HepG2 (cell line): Measurements from ENCODE around the gene ITGB7. TPM values are rescaled to one million over a fixed set of nuclear protein-coding genes. Genes with fewer than 3 reads are reported as not detected.

ENCODE experiments used
- ATAC-seq: fragments of 200-7000 bp; cut with Tn5 transposase; 3 replicates; pipeline ENCODE4 v1.9.1; 2020; ENCODE audit warnings: mild to moderate bottlenecking, moderate library complexity
- BruUV-seq: library from RNA; stranded (reverse); fragments of 400-500 nt; replicated peaks from 2 replicates; lab custom pipeline; 2021; lab: Mats Ljungman, UMichigan
- CTCF ChIA-PET: fragments of 300-600 bp; formaldehyde crosslinking; extraction: SDS; loops from one replicate; lab custom pipeline; 2021; ENCODE audit warnings: low total read pairs, inconsistent platforms, low intra/inter-chr PET ratio; lab: Yijun Ruan, JAX
- POLR2A ChIA-PET: fragments of 350-600 bp; sonication (Branson Sonifier 250); formaldehyde crosslinking; loops from one replicate; lab custom pipeline; 2020; ENCODE audit warnings: antibody characterized with exemption, inconsistent platforms; lab: Yijun Ruan, JAX
- DNase-seq: peaks from one replicate; pipeline ENCODE4 v3.0.0-alpha.2; 2015; ENCODE audit warnings: low spot score
- FAIRE-seq: peaks from 3 replicates; lab custom pipeline; 2011; peaks lifted over from hg19 to GRCh38; lab: Jason Lieb, UNC
- H2AFZ ChIP-seq: one replicate; pipeline ENCODE4 v1.6.1; 2011; ENCODE audit warnings: low read length, inconsistent platforms
- H3K27ac ChIP-seq: fragments of 300-600 bp; 3 replicates; pipeline ENCODE4 v1.8.0; 2011; ENCODE audit warnings: mixed run types, mild to moderate bottlenecking, mixed read lengths, low read length, inconsistent platforms; ENCODE audit not compliant: insufficient read depth; ENCODE audit errors: extremely low read length
- H3K27me3 ChIP-seq, 2 experiments: fragments of 200-600 bp in 1 of 2; 2 replicates in 1 of 2; 3 replicates in 1 of 2; pipeline versions ENCODE4 v1.6.0 to v1.8.0; 2011; ENCODE audit warnings: low read length in 2 of 2, mild to moderate bottlenecking in 2 of 2, moderate library complexity in 2 of 2, inconsistent platforms in 1 of 2; ENCODE audit not compliant: insufficient read depth in 2 of 2, control insufficient read depth in 1 of 2
- H3K36me3 ChIP-seq, 2 experiments: fragments of 200-600 bp in 1 of 2; replicated peaks in 1 of 2; 2 replicates in 1 of 2; 3 replicates in 1 of 2; pipeline versions ENCODE4 v1.5.1 to v1.8.0; 2011; ENCODE audit warnings: low read length in 2 of 2, inconsistent platforms in 1 of 2; ENCODE audit not compliant: insufficient read depth in 2 of 2, control insufficient read depth in 1 of 2
- H3K4me1 ChIP-seq: 2 replicates; pipeline ENCODE4 v1.5.1; 2012; ENCODE audit warnings: low read length, inconsistent platforms; ENCODE audit not compliant: insufficient read depth
- H3K4me2 ChIP-seq: 2 replicates; pipeline ENCODE4 v1.6.0; 2011; ENCODE audit warnings: low read depth, low read length, inconsistent platforms
- H3K4me3 ChIP-seq, 3 experiments: fragments of 200-600 bp in 1 of 3; sonication (generic), shearing (Covaris generic) in 1 of 3; replicated peaks in 1 of 3; 2 replicates each; pipeline ENCODE4 v1.5.1; 2011 to 2016; ENCODE audit warnings: low read length in 3 of 3, inconsistent platforms in 2 of 3, low read depth in 2 of 3, mild to moderate bottlenecking in 2 of 3, control low read depth in 1 of 3, mixed read lengths in 1 of 3; ENCODE audit not compliant: insufficient read depth in 1 of 3
- H3K79me2 ChIP-seq: one replicate; pipeline ENCODE4 v1.6.1; 2011; ENCODE audit warnings: low read length, inconsistent platforms; ENCODE audit not compliant: insufficient read depth
- H3K9ac ChIP-seq: 2 replicates; pipeline ENCODE4 v1.6.0; 2011; ENCODE audit warnings: mild to moderate bottlenecking, low read depth, low read length, inconsistent platforms; ENCODE audit not compliant: insufficient read depth
- H3K9me3 ChIP-seq: 2 replicates; pipeline ENCODE4 v1.5.1; 2012; ENCODE audit warnings: mild to moderate bottlenecking, low read length
- H4K20me1 ChIP-seq: 2 replicates; pipeline ENCODE4 v1.6.0; 2011; ENCODE audit warnings: inconsistent platforms, mild to moderate bottlenecking, low read length, moderate library complexity; ENCODE audit not compliant: insufficient read depth
- AKAP8 ChIP-seq: sonication (generic); formaldehyde crosslinking; IDR thresholded peaks from 2 replicates; pipeline ENCODE4 v1.5.1; 2020; ENCODE audit warnings: mild to moderate bottlenecking, missing genetic modification reagents
- DDIT3 ChIP-seq: sonication (generic); formaldehyde crosslinking; IDR thresholded peaks from 2 replicates; pipeline ENCODE4 v1.4.0; 2020; ENCODE audit warnings: mild to moderate bottlenecking, missing genetic modification reagents
- HBP1 ChIP-seq: IDR thresholded peaks from 2 replicates; pipeline ENCODE4 v1.6.1; 2016; ENCODE audit warnings: low read depth, control low read depth
- HDAC2 ChIP-seq: sonication (generic); formaldehyde crosslinking; IDR thresholded peaks from 2 replicates; pipeline ENCODE4 v1.4.0; 2020; ENCODE audit warnings: missing genetic modification reagents
- HNRNPL ChIP-seq: fragments of 200-400 bp; formaldehyde crosslinking; IDR thresholded peaks from 2 replicates; pipeline ENCODE4 v1.6.1; 2017; ENCODE audit warnings: mild to moderate bottlenecking, low read depth, low read length
- KDM1A ChIP-seq: IDR thresholded peaks from 2 replicates; pipeline ENCODE4 v1.6.1; 2016; ENCODE audit warnings: missing compliant biosample characterization
- MXD4 ChIP-seq: IDR thresholded peaks from 2 replicates; pipeline ENCODE4 v1.6.1; 2016; ENCODE audit warnings: mild to moderate bottlenecking, missing biosample characterization, missing genetic modification reagents
- MYPOP ChIP-seq: sonication (generic); formaldehyde crosslinking; IDR thresholded peaks from 2 replicates; pipeline ENCODE4 v1.8.1; 2023; ENCODE audit warnings: mild to moderate bottlenecking, moderate library complexity, missing genetic modification reagents
- NR2F1 ChIP-seq, 2 experiments: fragments of 450-650 bp in 1 of 2; formaldehyde crosslinking in 1 of 2; IDR thresholded peaks; 2 replicates each; pipeline versions ENCODE4 v1.5.0 to v1.6.1; 2016 to 2020; ENCODE audit warnings: mild to moderate bottlenecking in 1 of 2, missing compliant biosample characterization in 1 of 2, missing genetic modification reagents in 1 of 2, moderate library complexity in 1 of 2
- PTBP1 ChIP-seq: fragments of 200-400 bp; formaldehyde crosslinking; IDR thresholded peaks from 2 replicates; pipeline ENCODE4 v1.6.1; 2018; ENCODE audit warnings: low read length, low read depth; ENCODE audit not compliant: poor library complexity, severe bottlenecking
- THRA ChIP-seq: sonication (generic); formaldehyde crosslinking; IDR thresholded peaks from 2 replicates; pipeline ENCODE4 v1.4.0; 2020; ENCODE audit warnings: missing genetic modification reagents, borderline replicate concordance
- UBTF ChIP-seq: sonication (generic); formaldehyde crosslinking; IDR thresholded peaks from 2 replicates; pipeline ENCODE4 v1.4.0; 2020; ENCODE audit warnings: mild to moderate bottlenecking, missing genetic modification reagents
- ZC3H4 ChIP-seq: sonication (generic); formaldehyde crosslinking; IDR thresholded peaks from 2 replicates; pipeline ENCODE4 v1.4.0; 2020; ENCODE audit warnings: missing genetic modification reagents, borderline replicate concordance
- ZNF251 ChIP-seq: sonication (generic); formaldehyde crosslinking; IDR thresholded peaks from 2 replicates; pipeline ENCODE4 v1.9.0; 2021; ENCODE audit warnings: mild to moderate bottlenecking, missing genetic modification reagents
- ZNF282 ChIP-seq: fragments of 450-650 bp; IDR thresholded peaks from 2 replicates; pipeline ENCODE4 v1.6.1; 2018; ENCODE audit not compliant: partially characterized antibody
- ZNF556 ChIP-seq: sonication (generic); formaldehyde crosslinking; IDR thresholded peaks from 2 replicates; pipeline ENCODE4 v1.4.0; 2020; ENCODE audit warnings: mild to moderate bottlenecking, missing genetic modification reagents, borderline replicate concordance
- WGBS: methylation state at CpG from one replicate; pipeline ENCODE4 v1.1.6; 2017; ENCODE audit warnings: low lambda C conversion rate; 5-methylcytosine and 5-hydroxymethylcytosine counted together
- in situ Hi-C: cut with HindIII; loops from 2 replicates; pipeline ENCODE4 v1.10.0; 2017; ENCODE audit warnings: low pct_unique_long_range_greater_than_20kb; ENCODE audit not compliant: extremely low pct_ligation_motif_present
- intact Hi-C: fragments of 100-400 bp; cut with micrococcal nuclease; formaldehyde crosslinking; loops from one replicate; pipeline ENCODE4 v1.10.0; 2022; ENCODE audit not compliant: unreplicated experiment
- polyA plus RNA-seq, 8 experiments: library from polyadenylated mRNA; depleted of rRNA in 3 of 8; stranded (reverse) in 7 of 8; unstranded in 1 of 8; fragments of >200 nt; fragmentation: Illumina TruSeq in 4 of 8; extraction: Trizol in 4 of 8; gene quantifications; 2 replicates each; pipeline versions ENCODE4 v1.2.1 to v1.2.3, GENCODE V29; 2011 to 2016; ENCODE audit warnings: low read depth in 4 of 8, missing spikeins in 1 of 8, mixed read lengths in 1 of 8; ENCODE audit not compliant: insufficient read depth in 1 of 8
- total RNA-seq, 5 experiments: library from RNA; depleted of rRNA; stranded (reverse); fragments of >200 nt; fragmentation: Illumina TruSeq; extraction: Trizol; gene quantifications; 2 replicates each; pipeline ENCODE4 v1.2.3, GENCODE V29; 2016; ENCODE audit warnings: low read depth in 1 of 5

Gene ITGB7
- total and polyA plus RNA-seq, 2 of the 13 experiments (the other 11 are each of a cell fraction or from before 2014, with no cell fraction given), result 0.16 to 0.18 TPM

- Histone ChIP-seq H3K9me3 (no peaks in the 10 kb centered on the region), H3K27ac (no peak overlapping the region), H3K4me3 (no peak overlapping the region), H3K79me2 (no peaks in the 10 kb centered on the region), H3K4me2 (peak overlapping the region; percentile 25), H3K36me3 (no peaks in the 10 kb centered on the region; a peak in 1 of 5 replicates), H4K20me1 (no peaks in the 10 kb centered on the region), H3K9ac (no peak overlapping the region), H3K4me1 (peaks cover 44% of the 10 kb centered on the region), H2AFZ (no peak overlapping the region), H3K27me3 (peaks cover 0 to 8% of the 10 kb centered on the region in 2 experiments; a peak in 2 of 5 replicates)
- intact Hi-C loops, result no loop called here
- no peak for DNase-seq
- in situ Hi-C loops, result loop anchor here (5.0 kb wide), 1 partner anchor 50 kb away; the partner anchor contains the start of gene ESPL1
- POLR2A ChIA-PET, result interaction anchor here (0.6 to 3.6 kb wide), 4 partner anchors 34 to 104 kb away, joined by 3 to 8 read pairs (median 6); partner anchors contain the start of gene PFDN5
- CTCF ChIA-PET, result no interaction called here
- WGBS, result 37% methylated on average over 19 of the region's 19 CpGs
- no peak for ATAC-seq
- no peak for FAIRE-seq
- no TSS peak for BruUV-seq
- no peak for TF ChIP-seq KDM1A (CRISPR knock-in tag)
- no peak for TF ChIP-seq ZNF251
- TF ChIP-seq HDAC2 (CRISPR knock-in tag), result no peak
- TF ChIP-seq HBP1, result no peak
- no peak for TF ChIP-seq THRA
- no peak for TF ChIP-seq DDIT3 (CRISPR knock-in tag)
- peak; percentile 95 for TF ChIP-seq HNRNPL
- no peak for TF ChIP-seq MYPOP (CRISPR knock-in tag)
- no peak for TF ChIP-seq ZNF556 (CRISPR knock-in tag)
- TF ChIP-seq PTBP1, result no peak
- TF ChIP-seq AKAP8 (CRISPR knock-in tag), result no peak
- TF ChIP-seq MXD4 (CRISPR knock-in tag), result no peak
- no peak for TF ChIP-seq ZNF282
- TF ChIP-seq UBTF (CRISPR knock-in tag), result no peak
- peak in 1 of 2 experiments; percentile 27; a peak in 1 of 4 replicates for TF ChIP-seq NR2F1 (CRISPR knock-in tag; IDR thresholded peaks at IDR 0.05)
- no peak for TF ChIP-seq ZC3H4 (CRISPR knock-in tag)
Observed at GRCh38 chr12:53217051-53217930, 10.2 kb upstream of the ITGB7 start.
